Panc1 (cell line): Measurements from ENCODE around the gene CACNG1. TPM values are rescaled to one million over a fixed set of nuclear protein-coding genes. Genes with fewer than 3 reads are reported as not detected.

ENCODE experiments used
- ATAC-seq: fragments of 200-7000 bp; cut with Tn5 transposase; 2 replicates; pipeline ENCODE4 v1.9.1; 2020; ENCODE audit warnings: mild to moderate bottlenecking, moderate library complexity
- BruUV-seq: library from RNA; stranded (reverse); fragments of 400-500 nt; replicated peaks from 2 replicates; lab custom pipeline; 2021; lab: Mats Ljungman, UMichigan
- CTCF ChIA-PET: fragments of 300-600 bp; sonication (Branson Sonifier 250); formaldehyde crosslinking; loops from one replicate; lab custom pipeline; 2022; ENCODE audit warnings: antibody characterized with exemption; lab: Charles Lee
- POLR2A ChIA-PET: fragments of 300-600 bp; sonication (Branson Sonifier 250); formaldehyde crosslinking; loops from one replicate; lab custom pipeline; 2022; ENCODE audit warnings: antibody characterized with exemption; lab: Charles Lee
- DNase-seq: peaks from one replicate; pipeline ENCODE4 v3.0.0-alpha.2; 2010; ENCODE audit warnings: low read depth, low spot score
- H3K27ac ChIP-seq: 2 replicates; pipeline ENCODE4 v1.5.1; 2011; ENCODE audit warnings: mild to moderate bottlenecking, low read length, inconsistent platforms
- H3K27me3 ChIP-seq: fragments of 200-500 bp; sonication (Bioruptor generic); 2 replicates; pipeline ENCODE4 v1.6.0; 2014; ENCODE audit warnings: low read length, inconsistent platforms; ENCODE audit not compliant: control insufficient read depth, insufficient read depth
- H3K36me3 ChIP-seq: fragments of 200-500 bp; sonication (Bioruptor generic); 2 replicates; pipeline ENCODE4 v1.5.1; 2014; ENCODE audit warnings: inconsistent platforms, mild to moderate bottlenecking, low read length, moderate library complexity; ENCODE audit not compliant: control insufficient read depth, insufficient read depth
- H3K4me1 ChIP-seq: 2 replicates; pipeline ENCODE4 v1.5.1; 2011; ENCODE audit warnings: inconsistent platforms, mild to moderate bottlenecking, low read length, moderate library complexity; ENCODE audit not compliant: control insufficient read depth, insufficient read depth
- H3K4me3 ChIP-seq, 2 experiments: 2 replicates each; pipeline ENCODE4 v1.5.1; 2011 to 2012; ENCODE audit warnings: low read depth in 2 of 2, low read length in 2 of 2, mild to moderate bottlenecking in 2 of 2, inconsistent platforms in 1 of 2, moderate library complexity in 1 of 2
- H3K9me3 ChIP-seq: fragments of 200-500 bp; sonication (Bioruptor generic); 2 replicates; pipeline ENCODE4 v1.5.1; 2014; ENCODE audit warnings: low read depth, mild to moderate bottlenecking, inconsistent platforms, low read length, moderate library complexity; ENCODE audit not compliant: control insufficient read depth, insufficient read depth
- CTCF ChIP-seq: fragments of 450-650 bp; IDR thresholded peaks from 2 replicates; pipeline ENCODE4 v1.5.1; 2017; ENCODE audit warnings: mild to moderate bottlenecking
- POLR2AphosphoS5 ChIP-seq: IDR thresholded peaks from 2 replicates; pipeline ENCODE4 v1.6.1; 2012; ENCODE audit warnings: mild to moderate bottlenecking, low read depth, low read length, moderate library complexity
- REST ChIP-seq, 2 experiments: IDR thresholded peaks; 2 replicates each; pipeline ENCODE4 v1.6.1; 2011 to 2012; ENCODE audit warnings: low read depth in 2 of 2, control low read depth in 1 of 2, low read length in 1 of 2, mild to moderate bottlenecking in 1 of 2, moderate library complexity in 1 of 2; ENCODE audit not compliant: insufficient read depth in 1 of 2
- SIN3A ChIP-seq: IDR thresholded peaks from 2 replicates; pipeline ENCODE4 v1.6.1; 2012; ENCODE audit warnings: low read depth, mild to moderate bottlenecking, low read length, moderate library complexity, borderline replicate concordance; ENCODE audit not compliant: insufficient read depth
- TCF7L2 ChIP-seq: IDR thresholded peaks from 2 replicates; pipeline ENCODE4 v1.6.1; 2011; ENCODE audit warnings: mild to moderate bottlenecking, low read depth, low read length, inconsistent platforms
- in situ Hi-C: cut with HindIII; loops from 2 replicates; pipeline ENCODE4 v1.10.0; 2016; ENCODE audit warnings: low sequenced_read_pairs, low pct_unique_long_range_greater_than_20kb
- intact Hi-C: fragments of 100-400 bp; cut with micrococcal nuclease; formaldehyde crosslinking; loops from one replicate; pipeline ENCODE4 v1.10.0; 2022; ENCODE audit not compliant: unreplicated experiment
- total RNA-seq: library from RNA; stranded (reverse); gene quantifications from one replicate; pipeline ENCODE4 v1.2.1, GENCODE V29; 2021; ENCODE audit not compliant: unreplicated experiment

The CACNG1 gene
- total RNA-seq, 1 experiment from 2014 or later, result 0.13 TPM

GRCh38 chr17:67052720-67053437 is 8.5 kb downstream of the CACNG1 start:
- H3K4me1 ChIP-seq, result no peaks in the 10 kb centered on the region
- TF ChIP-seq POLR2AphosphoS5 (no peak), TCF7L2 (no peak), REST (IDR thresholded peaks at IDR 0.05; ENCODE audit: insufficient read depth in 1 of 2, low read depth in 2 of 2, low read length in 1 of 2) (no peak)
- BruUV-seq, result no TSS peak
- no peaks in the 10 kb centered on the region for H3K36me3 ChIP-seq
- no peak overlapping the region for H3K4me3 ChIP-seq
- no peaks in the 10 kb centered on the region for H3K27me3 ChIP-seq
- ChIA-PET CTCF (no interaction called here), POLR2A (no interaction called here)
- intact Hi-C loops (no loop called here), in situ Hi-C loops (no loop called here)
- H3K27ac ChIP-seq, result no peak overlapping the region
- DNase-seq (no peak), ATAC-seq (no peak)
- no peaks in the 10 kb centered on the region for H3K9me3 ChIP-seq

- ATAC-seq, result no peak
- no peaks in the 10 kb centered on the region for H3K27me3 ChIP-seq
- no peaks in the 10 kb centered on the region for H3K9me3 ChIP-seq
- H3K36me3 ChIP-seq, result no peaks in the 10 kb centered on the region
- no peaks in the 10 kb centered on the region for H3K4me1 ChIP-seq
- ChIA-PET CTCF (no interaction called here), POLR2A (no interaction called here)
- in situ Hi-C loops (no loop called here), intact Hi-C loops (no loop called here)
- no peak for TF ChIP-seq SIN3A
- TF ChIP-seq TCF7L2, result no peak
- no peak for TF ChIP-seq POLR2AphosphoS5
- TF ChIP-seq REST (IDR thresholded peaks at IDR 0.05; ENCODE audit: insufficient read depth in 1 of 2, low read depth in 2 of 2, low read length in 1 of 2), result no peak
- TF ChIP-seq CTCF, result no peak
- no peak for DNase-seq
- no TSS peak for BruUV-seq
- no peak overlapping the region for H3K27ac ChIP-seq
- no peak overlapping the region for H3K4me3 ChIP-seq
These were observed 9.2 kb downstream of the CACNG1 start for GRCh38 chr17:67053438-67054000.
